Panc1 (cell line): Measurements from ENCODE around the gene VEGFA. TPM values are rescaled to one million over a fixed set of nuclear protein-coding genes. Genes with fewer than 3 reads are reported as not detected.

Experiments used
- ATAC-seq: fragments of 200-7000 bp; cut with Tn5 transposase; 2 replicates; pipeline ENCODE4 v1.9.1; 2020; ENCODE audit warnings: mild to moderate bottlenecking, moderate library complexity
- BruUV-seq: library from RNA; stranded (reverse); fragments of 400-500 nt; replicated peaks from 2 replicates; lab custom pipeline; 2021; lab: Mats Ljungman, UMichigan
- CTCF ChIA-PET: fragments of 300-600 bp; sonication (Branson Sonifier 250); formaldehyde crosslinking; loops from one replicate; lab custom pipeline; 2022; ENCODE audit warnings: antibody characterized with exemption; lab: Charles Lee
- POLR2A ChIA-PET: fragments of 300-600 bp; sonication (Branson Sonifier 250); formaldehyde crosslinking; loops from one replicate; lab custom pipeline; 2022; ENCODE audit warnings: antibody characterized with exemption; lab: Charles Lee
- DNase-seq: peaks from one replicate; pipeline ENCODE4 v3.0.0-alpha.2; 2010; ENCODE audit warnings: low read depth, low spot score
- H3K27ac ChIP-seq: 2 replicates; pipeline ENCODE4 v1.5.1; 2011; ENCODE audit warnings: mild to moderate bottlenecking, low read length, inconsistent platforms
- H3K27me3 ChIP-seq: fragments of 200-500 bp; sonication (Bioruptor generic); 2 replicates; pipeline ENCODE4 v1.6.0; 2014; ENCODE audit warnings: low read length, inconsistent platforms; ENCODE audit not compliant: control insufficient read depth, insufficient read depth
- H3K36me3 ChIP-seq: fragments of 200-500 bp; sonication (Bioruptor generic); 2 replicates; pipeline ENCODE4 v1.5.1; 2014; ENCODE audit warnings: inconsistent platforms, mild to moderate bottlenecking, low read length, moderate library complexity; ENCODE audit not compliant: control insufficient read depth, insufficient read depth
- H3K4me1 ChIP-seq: 2 replicates; pipeline ENCODE4 v1.5.1; 2011; ENCODE audit warnings: inconsistent platforms, mild to moderate bottlenecking, low read length, moderate library complexity; ENCODE audit not compliant: control insufficient read depth, insufficient read depth
- H3K4me3 ChIP-seq, 2 experiments: 2 replicates each; pipeline ENCODE4 v1.5.1; 2011 to 2012; ENCODE audit warnings: low read depth in 2 of 2, low read length in 2 of 2, mild to moderate bottlenecking in 2 of 2, inconsistent platforms in 1 of 2, moderate library complexity in 1 of 2
- H3K9me3 ChIP-seq: fragments of 200-500 bp; sonication (Bioruptor generic); 2 replicates; pipeline ENCODE4 v1.5.1; 2014; ENCODE audit warnings: low read depth, mild to moderate bottlenecking, inconsistent platforms, low read length, moderate library complexity; ENCODE audit not compliant: control insufficient read depth, insufficient read depth
- POLR2AphosphoS5 ChIP-seq: IDR thresholded peaks from 2 replicates; pipeline ENCODE4 v1.6.1; 2012; ENCODE audit warnings: mild to moderate bottlenecking, low read depth, low read length, moderate library complexity
- SIN3A ChIP-seq: IDR thresholded peaks from 2 replicates; pipeline ENCODE4 v1.6.1; 2012; ENCODE audit warnings: low read depth, mild to moderate bottlenecking, low read length, moderate library complexity, borderline replicate concordance; ENCODE audit not compliant: insufficient read depth
- TCF7L2 ChIP-seq: IDR thresholded peaks from 2 replicates; pipeline ENCODE4 v1.6.1; 2011; ENCODE audit warnings: mild to moderate bottlenecking, low read depth, low read length, inconsistent platforms
- in situ Hi-C: cut with HindIII; loops from 2 replicates; pipeline ENCODE4 v1.10.0; 2016; ENCODE audit warnings: low sequenced_read_pairs, low pct_unique_long_range_greater_than_20kb
- intact Hi-C: fragments of 100-400 bp; cut with micrococcal nuclease; formaldehyde crosslinking; loops from one replicate; pipeline ENCODE4 v1.10.0; 2022; ENCODE audit not compliant: unreplicated experiment
- total RNA-seq: library from RNA; stranded (reverse); gene quantifications from one replicate; pipeline ENCODE4 v1.2.1, GENCODE V29; 2021; ENCODE audit not compliant: unreplicated experiment
- TF ChIP-seq, protein P1 (sequence below): fragments of 450-650 bp; IDR thresholded peaks from 2 replicates; pipeline ENCODE4 v1.5.1; 2017; ENCODE audit warnings: mild to moderate bottlenecking
- TF ChIP-seq, protein P2 (sequence below), 2 experiments: IDR thresholded peaks; 2 replicates each; pipeline ENCODE4 v1.6.1; 2011 to 2012; ENCODE audit warnings: low read depth in 2 of 2, control low read depth in 1 of 2, low read length in 1 of 2, mild to moderate bottlenecking in 1 of 2, moderate library complexity in 1 of 2; ENCODE audit not compliant: insufficient read depth in 1 of 2

Gene VEGFA
- total RNA-seq, 1 experiment from 2014 or later = 98.7 TPM

DNA sequence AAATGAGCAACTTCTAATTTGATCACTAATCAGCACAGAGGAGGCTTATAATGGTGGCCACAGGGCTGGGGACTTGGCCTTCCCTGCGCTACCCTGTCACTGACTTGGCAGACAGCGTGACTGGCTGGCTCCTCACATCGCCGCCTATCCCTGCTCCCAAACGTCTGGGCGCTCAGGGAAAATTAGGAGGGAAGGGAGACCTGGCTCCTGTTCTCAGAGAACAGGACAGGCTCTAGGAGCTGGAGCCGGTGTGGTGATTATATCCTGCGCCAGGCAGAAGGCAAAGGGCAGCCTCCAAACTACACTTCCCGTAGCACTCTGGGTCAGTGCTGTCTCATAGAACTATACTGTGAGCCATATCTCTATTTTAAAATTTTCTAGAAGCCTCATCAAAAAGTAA lies 53.4 kb downstream of the VEGFA start:
- TF ChIP-seq, protein P1, sequence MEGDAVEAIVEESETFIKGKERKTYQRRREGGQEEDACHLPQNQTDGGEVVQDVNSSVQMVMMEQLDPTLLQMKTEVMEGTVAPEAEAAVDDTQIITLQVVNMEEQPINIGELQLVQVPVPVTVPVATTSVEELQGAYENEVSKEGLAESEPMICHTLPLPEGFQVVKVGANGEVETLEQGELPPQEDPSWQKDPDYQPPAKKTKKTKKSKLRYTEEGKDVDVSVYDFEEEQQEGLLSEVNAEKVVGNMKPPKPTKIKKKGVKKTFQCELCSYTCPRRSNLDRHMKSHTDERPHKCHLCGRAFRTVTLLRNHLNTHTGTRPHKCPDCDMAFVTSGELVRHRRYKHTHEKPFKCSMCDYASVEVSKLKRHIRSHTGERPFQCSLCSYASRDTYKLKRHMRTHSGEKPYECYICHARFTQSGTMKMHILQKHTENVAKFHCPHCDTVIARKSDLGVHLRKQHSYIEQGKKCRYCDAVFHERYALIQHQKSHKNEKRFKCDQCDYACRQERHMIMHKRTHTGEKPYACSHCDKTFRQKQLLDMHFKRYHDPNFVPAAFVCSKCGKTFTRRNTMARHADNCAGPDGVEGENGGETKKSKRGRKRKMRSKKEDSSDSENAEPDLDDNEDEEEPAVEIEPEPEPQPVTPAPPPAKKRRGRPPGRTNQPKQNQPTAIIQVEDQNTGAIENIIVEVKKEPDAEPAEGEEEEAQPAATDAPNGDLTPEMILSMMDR = no peak
- no peak for TF ChIP-seq SIN3A
- TF ChIP-seq TCF7L2 = no peak
- TF ChIP-seq POLR2AphosphoS5 = no peak
- TF ChIP-seq, protein P2, sequence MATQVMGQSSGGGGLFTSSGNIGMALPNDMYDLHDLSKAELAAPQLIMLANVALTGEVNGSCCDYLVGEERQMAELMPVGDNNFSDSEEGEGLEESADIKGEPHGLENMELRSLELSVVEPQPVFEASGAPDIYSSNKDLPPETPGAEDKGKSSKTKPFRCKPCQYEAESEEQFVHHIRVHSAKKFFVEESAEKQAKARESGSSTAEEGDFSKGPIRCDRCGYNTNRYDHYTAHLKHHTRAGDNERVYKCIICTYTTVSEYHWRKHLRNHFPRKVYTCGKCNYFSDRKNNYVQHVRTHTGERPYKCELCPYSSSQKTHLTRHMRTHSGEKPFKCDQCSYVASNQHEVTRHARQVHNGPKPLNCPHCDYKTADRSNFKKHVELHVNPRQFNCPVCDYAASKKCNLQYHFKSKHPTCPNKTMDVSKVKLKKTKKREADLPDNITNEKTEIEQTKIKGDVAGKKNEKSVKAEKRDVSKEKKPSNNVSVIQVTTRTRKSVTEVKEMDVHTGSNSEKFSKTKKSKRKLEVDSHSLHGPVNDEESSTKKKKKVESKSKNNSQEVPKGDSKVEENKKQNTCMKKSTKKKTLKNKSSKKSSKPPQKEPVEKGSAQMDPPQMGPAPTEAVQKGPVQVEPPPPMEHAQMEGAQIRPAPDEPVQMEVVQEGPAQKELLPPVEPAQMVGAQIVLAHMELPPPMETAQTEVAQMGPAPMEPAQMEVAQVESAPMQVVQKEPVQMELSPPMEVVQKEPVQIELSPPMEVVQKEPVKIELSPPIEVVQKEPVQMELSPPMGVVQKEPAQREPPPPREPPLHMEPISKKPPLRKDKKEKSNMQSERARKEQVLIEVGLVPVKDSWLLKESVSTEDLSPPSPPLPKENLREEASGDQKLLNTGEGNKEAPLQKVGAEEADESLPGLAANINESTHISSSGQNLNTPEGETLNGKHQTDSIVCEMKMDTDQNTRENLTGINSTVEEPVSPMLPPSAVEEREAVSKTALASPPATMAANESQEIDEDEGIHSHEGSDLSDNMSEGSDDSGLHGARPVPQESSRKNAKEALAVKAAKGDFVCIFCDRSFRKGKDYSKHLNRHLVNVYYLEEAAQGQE (IDR thresholded peaks at IDR 0.05; ENCODE audit: insufficient read depth in 1 of 2, low read depth in 2 of 2, low read length in 1 of 2) = no peak
- ATAC-seq (no peak; the same call in 1 of the 2 replicates), DNase-seq (no peak)
- Histone ChIP-seq H3K36me3 (no peaks in the 10 kb centered on the region), H3K27ac (no peak overlapping the region), H3K4me3 (no peak overlapping the region), H3K27me3 (no peaks in the 10 kb centered on the region), H3K9me3 (no peaks in the 10 kb centered on the region), H3K4me1 (0 out of 2 replicates have a peak, but pooled peaks cover 6% of the 10 kb centered on the region)
- BruUV-seq = no TSS peak
- ChIA-PET POLR2A (no interaction called here), CTCF (no interaction called here)
- in situ Hi-C loops (no loop called here), intact Hi-C loops (no loop called here)

- Histone ChIP-seq H3K9me3 (no peaks in the 10 kb centered on the region), H3K4me1 (0 out of 2 replicates have a peak, but pooled peaks cover 6% of the 10 kb centered on the region), H3K36me3 (no peaks in the 10 kb centered on the region), H3K27ac (no peak overlapping the region), H3K4me3 (no peak overlapping the region), H3K27me3 (no peaks in the 10 kb centered on the region)
- no peak for TF ChIP-seq SIN3A
- TF ChIP-seq, protein P2 (IDR thresholded peaks at IDR 0.05; ENCODE audit: insufficient read depth in 1 of 2, low read depth in 2 of 2, low read length in 1 of 2) = no peak
- no peak for TF ChIP-seq TCF7L2
- TF ChIP-seq POLR2AphosphoS5 = no peak
- TF ChIP-seq, protein P1 = no peak
- intact Hi-C loops = no loop called here
- in situ Hi-C loops = no loop called here
- ATAC-seq (peak; percentile 67; the same call in 1 of the 2 replicates), DNase-seq (no peak)
- no TSS peak for BruUV-seq
- POLR2A ChIA-PET = no interaction called here
- CTCF ChIA-PET = interaction anchor here (0.6 kb wide), 1 partner anchor 251 kb away, joined by 3 read pairs; no protein-coding TSS in a partner anchor
Observed at GRCh38 chr6:43823879-43824702, 54.1 kb downstream of the VEGFA start.
